ENCODE data around the gene KRT85.

- no peak for TF ChIP-seq CTCF (IDR thresholded peaks at IDR 0.05)
- TF ChIP-seq POLR2A (IDR thresholded peaks at IDR 0.05), result no peak
These were observed 53.8 kb downstream of the KRT85 start for GRCh38 chr12:52313461-52313860.
